ENCODE results near the gene MXD1.

DNA sequence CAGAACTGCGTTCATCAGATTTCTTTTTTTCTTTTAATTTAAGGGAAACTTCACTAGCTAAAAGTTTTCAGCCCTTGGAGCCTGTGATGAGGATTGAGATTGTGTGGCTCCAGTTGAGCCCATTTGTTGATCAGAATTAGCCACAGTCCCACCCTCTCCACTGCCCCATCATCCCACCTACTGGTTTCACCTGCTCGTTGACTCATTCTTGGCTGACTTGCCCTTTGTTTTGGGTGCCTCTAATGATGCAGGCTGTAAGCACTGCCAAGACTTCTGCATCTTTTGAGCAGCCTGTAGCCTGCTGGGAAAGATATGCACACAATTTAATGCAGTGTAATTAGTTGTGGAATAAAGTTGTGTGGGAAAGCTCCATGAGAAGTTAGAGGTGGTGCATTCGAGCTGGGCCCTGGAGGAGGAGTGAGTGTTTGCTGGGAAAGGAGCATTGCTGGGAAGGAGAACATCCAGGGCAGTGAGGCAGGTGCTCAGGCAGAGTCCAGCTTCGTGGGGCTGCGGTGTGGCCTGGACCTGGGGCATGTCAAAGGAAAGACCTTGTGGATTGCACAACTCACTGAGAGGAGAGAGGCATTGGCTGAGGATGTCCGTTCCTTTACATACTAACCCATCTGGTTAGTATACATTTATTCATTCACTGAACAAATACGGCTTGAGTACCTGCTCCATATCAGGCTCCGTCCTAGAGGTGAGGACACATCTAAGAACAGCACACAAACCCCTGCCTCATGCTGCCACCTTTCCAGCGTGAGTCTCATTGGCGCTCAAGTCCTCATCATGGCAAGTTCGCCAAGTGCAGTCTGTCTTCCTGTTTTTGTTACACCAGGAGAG lies 28.3 kb downstream of the MXD1 start:
- TF ChIP-seq POLR2AphosphoS5 (IDR thresholded peaks at IDR 0.05) (no peak), CTCF (IDR thresholded peaks at IDR 0.05) (no peak), POLR2A (IDR thresholded peaks at IDR 0.05) (no peak)
